Endometrium (tissue), 2 donors: ENCODE results near the gene BTBD9.

Experiments used
- FAIRE-seq: peaks from 2 replicates; lab custom pipeline; 2012; peaks lifted over from hg19 to GRCh38; lab: Jason Lieb, UNC
- donor health status: control.
- donor health status: control.

Gene BTBD9

GRCh38 chr6:38481211-38481836 lies 158.4 kb downstream of the BTBD9 start:
- no peak for FAIRE-seq

- FAIRE-seq, result no peak
These were observed 159.7 kb downstream of the BTBD9 start for GRCh38 chr6:38480036-38480435.

GRCh38 chr6:38479331-38479730 lies 160.4 kb downstream of the BTBD9 start:
- no peak for FAIRE-seq

- no peak for FAIRE-seq
These were observed 162.0 kb downstream of the BTBD9 start for GRCh38 chr6:38477680-38478260.

- FAIRE-seq, result no peak
These were observed 162.8 kb downstream of the BTBD9 start for GRCh38 chr6:38476888-38477287.

GRCh38 chr6:38476141-38476540 lies 163.6 kb downstream of the BTBD9 start:
- no peak for FAIRE-seq

GRCh38 chr6:38470548-38470947 lies 169.2 kb downstream of the BTBD9 start:
- no peak for FAIRE-seq

- FAIRE-seq, result no peak
These were observed 172.2 kb downstream of the BTBD9 start for GRCh38 chr6:38467566-38467965.

GRCh38 chr6:38460186-38460585 lies 179.5 kb downstream of the BTBD9 start:
- no peak for FAIRE-seq

GRCh38 chr6:38459291-38459690 lies 180.4 kb downstream of the BTBD9 start:
- no peak for FAIRE-seq

- no peak for FAIRE-seq
These were observed 185.9 kb downstream of the BTBD9 start for GRCh38 chr6:38453861-38454260.

GRCh38 chr6:38452816-38453660 lies 186.7 kb downstream of the BTBD9 start:
- FAIRE-seq, result no peak

- no peak for FAIRE-seq
These were observed 189.0 kb downstream of the BTBD9 start for GRCh38 chr6:38450717-38451116.

GRCh38 chr6:38445925-38446324 lies 193.8 kb downstream of the BTBD9 start:
- FAIRE-seq, result no peak

GRCh38 chr6:38445336-38445735 lies 194.4 kb downstream of the BTBD9 start:
- FAIRE-seq, result no peak

- FAIRE-seq, result no peak
These were observed 196.2 kb downstream of the BTBD9 start for GRCh38 chr6:38443352-38444144.

- no peak for FAIRE-seq
These were observed 201.6 kb downstream of the BTBD9 start for GRCh38 chr6:38438097-38438496.

- FAIRE-seq, result no peak
These were observed 202.8 kb downstream of the BTBD9 start for GRCh38 chr6:38436726-38437465.

- FAIRE-seq, result no peak
These were observed 204.4 kb downstream of the BTBD9 start for GRCh38 chr6:38435330-38435729.

- no peak for FAIRE-seq
These were observed 205.7 kb downstream of the BTBD9 start for GRCh38 chr6:38434051-38434450.

- FAIRE-seq, result no peak
These were observed 207.2 kb downstream of the BTBD9 start for GRCh38 chr6:38432479-38432878.

GRCh38 chr6:38432079-38432478 lies 207.7 kb downstream of the BTBD9 start:
- no peak for FAIRE-seq
